DOHH2 (cell line): ENCODE results near the gene LRRC27.

ENCODE experiments used
- CTCF ChIP-seq: fragments of 200-600 bp; sonication (generic); IDR thresholded peaks from one replicate; pipeline ENCODE4 v1.5.1; 2014; ENCODE audit warnings: antibody characterized with exemption, mild to moderate bottlenecking, low read depth, low read length; ENCODE audit not compliant: poor library complexity, severe bottlenecking
- EZH2phosphoT487 ChIP-seq: fragments of 200-600 bp; sonication (generic); IDR thresholded peaks from 2 replicates; pipeline ENCODE4 v1.6.1; 2017; ENCODE audit warnings: borderline replicate concordance, mild to moderate bottlenecking, antibody characterized with exemption, low read length, moderate library complexity, mixed read lengths

GRCh38 chr10:132409667-132410028 lies 77.7 kb downstream of the LRRC27 start:
- no peak for TF ChIP-seq CTCF
- TF ChIP-seq EZH2phosphoT487 = no peak
